ENCODE results near the gene GLT6D1. TPM values are rescaled to one million over a fixed set of nuclear protein-coding genes. Genes with fewer than 3 reads are reported as not detected.

The GLT6D1 gene
- total RNA-seq, 1 experiment from 2014 or later, result not detected

- Histone ChIP-seq H3K9me3 (ENCODE audit: control insufficient read depth, insufficient read depth, low read depth, low read length) (no peaks in the 10 kb centered on the region), H3K27ac (ENCODE audit: low read length) (no peak overlapping the region), H3K27me3 (ENCODE audit: control insufficient read depth, insufficient read depth, low read length) (no peaks in the 10 kb centered on the region), H3K4me3 (ENCODE audit: low read depth in 2 of 2, low read length in 2 of 2) (no peak overlapping the region), H3K36me3 (ENCODE audit: control insufficient read depth, insufficient read depth, low read length) (no peaks in the 10 kb centered on the region), H3K4me1 (ENCODE audit: control insufficient read depth, insufficient read depth, low read length) (no peaks in the 10 kb centered on the region)
- DNase-seq (ENCODE audit: low read depth, low spot score), result no peak
- TF ChIP-seq REST (IDR thresholded peaks at IDR 0.05; ENCODE audit: insufficient read depth in 1 of 2, low read depth in 2 of 2, low read length in 1 of 2) (no peak), SIN3A (IDR thresholded peaks at IDR 0.05; ENCODE audit: borderline replicate concordance, insufficient read depth, low read depth, low read length) (no peak), TCF7L2 (IDR thresholded peaks at IDR 0.05; ENCODE audit: low read depth, low read length) (no peak), POLR2AphosphoS5 (IDR thresholded peaks at IDR 0.05; ENCODE audit: low read depth, low read length) (no peak), CTCF (IDR thresholded peaks at IDR 0.05) (no peak)
- CTCF ChIA-PET, result no interaction called here
- in situ Hi-C loops (cut with HindIII; ENCODE audit: low pct_unique_long_range_greater_than_20kb, low sequenced_read_pairs), result no loop called here
- ATAC-seq, result no peak
- intact Hi-C loops (cut with micrococcal nuclease; ENCODE audit: unreplicated experiment), result no loop called here
- BruUV-seq (replicated peaks), result no TSS peak
- POLR2A ChIA-PET, result no interaction called here
These were observed 64.4 kb downstream of the GLT6D1 start for GRCh38 chr9:135574943-135575342.

GRCh38 chr9:135574331-135574730, 65.0 kb downstream of the GLT6D1 start:
- no peaks in the 10 kb centered on the region for H3K27me3 ChIP-seq (ENCODE audit: control insufficient read depth, insufficient read depth, low read length)
- H3K9me3 ChIP-seq (ENCODE audit: control insufficient read depth, insufficient read depth, low read depth, low read length), result no peaks in the 10 kb centered on the region
- intact Hi-C loops (cut with micrococcal nuclease; ENCODE audit: unreplicated experiment) (no loop called here), in situ Hi-C loops (cut with HindIII; ENCODE audit: low pct_unique_long_range_greater_than_20kb, low sequenced_read_pairs) (no loop called here)
- no peaks in the 10 kb centered on the region for H3K4me1 ChIP-seq (ENCODE audit: control insufficient read depth, insufficient read depth, low read length)
- no peak for TF ChIP-seq TCF7L2 (IDR thresholded peaks at IDR 0.05; ENCODE audit: low read depth, low read length)
- TF ChIP-seq POLR2AphosphoS5 (IDR thresholded peaks at IDR 0.05; ENCODE audit: low read depth, low read length), result no peak
- no peak for TF ChIP-seq SIN3A (IDR thresholded peaks at IDR 0.05; ENCODE audit: borderline replicate concordance, insufficient read depth, low read depth, low read length)
- TF ChIP-seq CTCF (IDR thresholded peaks at IDR 0.05), result no peak
- no peak for TF ChIP-seq REST (IDR thresholded peaks at IDR 0.05; ENCODE audit: insufficient read depth in 1 of 2, low read depth in 2 of 2, low read length in 1 of 2)
- BruUV-seq (replicated peaks), result no TSS peak
- POLR2A ChIA-PET, result no interaction called here
- no peak overlapping the region for H3K27ac ChIP-seq (ENCODE audit: low read length)
- no peak for DNase-seq (ENCODE audit: low read depth, low spot score)
- CTCF ChIA-PET, result no interaction called here
- no peaks in the 10 kb centered on the region for H3K36me3 ChIP-seq (ENCODE audit: control insufficient read depth, insufficient read depth, low read length)
- no peak for ATAC-seq
- no peak overlapping the region for H3K4me3 ChIP-seq (ENCODE audit: low read depth in 2 of 2, low read length in 2 of 2)

Other genes with a start within 250 kb of the GLT6D1 start
- 17.5 TPM for gene PPP1R26, start 159.8 kb downstream of the GLT6D1 start, total RNA-seq (2021; ENCODE audit: unreplicated experiment)
- 33.5 TPM for gene MRPS2, start 138.9 kb downstream of the GLT6D1 start, total RNA-seq (2021; ENCODE audit: unreplicated experiment)
- not detected for gene LCN1, start 118.1 kb downstream of the GLT6D1 start, total RNA-seq (2021; ENCODE audit: unreplicated experiment)
- not detected for gene OBP2A, start 93.4 kb downstream of the GLT6D1 start, total RNA-seq (2021; ENCODE audit: unreplicated experiment)
- gene PAEP, start 77.8 kb downstream of the GLT6D1 start, total RNA-seq (2021; ENCODE audit: unreplicated experiment), result not detected
- gene LCN9, start 23.8 kb upstream of the GLT6D1 start, total RNA-seq (2021; ENCODE audit: unreplicated experiment), result not detected
- gene SOHLH1, start 59.9 kb upstream of the GLT6D1 start, total RNA-seq (2021; ENCODE audit: unreplicated experiment), result not detected
- not detected for gene KCNT1, start 62.6 kb upstream of the GLT6D1 start, total RNA-seq (2021; ENCODE audit: unreplicated experiment)